ENCODE measurements around the gene RSPO4. TPM values are rescaled to one million over a fixed set of nuclear protein-coding genes. Genes with fewer than 3 reads are reported as not detected.
"Not testable (repeated sequence)": the region's sequence is repeated elsewhere in the genome, so short reads cannot be mapped to it uniquely, and the experiment has no call there.

Gene RSPO4
- total and polyA plus RNA-seq, 2 experiments from 2014 or later, result 2.8 to 4.5 TPM

DNA sequence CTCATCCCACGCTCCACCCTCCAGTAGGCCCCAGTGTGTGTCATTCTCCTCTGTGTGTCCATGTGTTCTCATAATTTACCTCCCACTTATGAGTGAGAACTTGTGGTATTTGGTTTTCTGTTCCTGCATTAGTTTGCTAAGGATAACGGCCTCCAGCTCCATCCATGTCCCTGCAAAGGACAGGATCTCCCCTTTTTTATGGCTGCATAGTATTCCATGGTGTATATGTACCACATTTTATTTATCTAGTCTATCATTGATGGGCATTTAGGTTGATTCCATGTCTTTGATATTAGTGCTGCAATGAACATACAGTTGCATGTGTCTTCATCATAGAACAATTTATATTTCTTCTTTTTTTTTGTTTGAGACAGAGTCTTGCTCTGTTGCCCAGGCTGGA, 24.1 kb upstream of the RSPO4 start:
- not testable (repeated sequence) for DNase-seq (ENCODE audit: low spot score); H3K4me2 ChIP-seq; H3F3A ChIP-seq (replicated peaks; ENCODE audit: low read depth); H3K79me2 ChIP-seq (replicated peaks; ENCODE audit: insufficient read depth); H3K4me1 Mint-ChIP-seq; H3K27me3 ChIP-seq (ENCODE audit: insufficient read depth); H3K4me3 ChIP-seq; H3K36me3 Mint-ChIP-seq (ENCODE audit: low read depth); H3K27ac ChIP-seq (ENCODE audit: low read depth); H3K4me3 Mint-ChIP-seq; H2AFZ ChIP-seq; H4K20me1 ChIP-seq (replicated peaks; ENCODE audit: insufficient read depth); H3K9me3 Mint-ChIP-seq; H3K27ac Mint-ChIP-seq; H3K27me3 Mint-ChIP-seq (ENCODE audit: insufficient read depth, low read depth, poor library complexity); H3K4me1 ChIP-seq (ENCODE audit: insufficient read depth); H3K9me2 ChIP-seq (ENCODE audit: insufficient read depth); ATAC-seq; H3K36me3 ChIP-seq (ENCODE audit: insufficient read depth)

DNA sequence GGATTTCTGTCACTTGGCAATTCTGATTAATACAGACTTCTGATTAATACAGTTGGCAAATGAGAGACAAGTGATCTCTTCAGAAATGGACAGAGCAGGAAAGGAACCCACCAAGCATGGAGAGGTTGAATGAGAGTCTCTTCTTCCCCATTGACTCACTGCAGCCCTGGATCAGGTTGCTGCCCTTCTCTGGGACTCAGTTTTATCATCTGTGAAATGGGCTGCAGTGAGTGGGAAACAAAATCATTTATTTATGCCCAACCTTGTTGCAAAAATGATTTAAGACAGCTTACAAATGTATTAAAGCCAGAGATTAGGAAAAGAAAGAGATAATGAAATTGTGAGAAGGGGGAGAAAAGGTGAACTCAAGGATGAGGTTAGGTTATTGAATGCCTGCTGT, 20.8 kb upstream of the RSPO4 start:
- H3K4me3 Mint-ChIP-seq, result no peak overlapping the region
- DNase-seq (ENCODE audit: low spot score) (no peak), ATAC-seq (no peak)
- no peaks in the 10 kb centered on the region for H3K4me1 Mint-ChIP-seq
- H3K27ac Mint-ChIP-seq, result no peak overlapping the region
- H3K27me3 Mint-ChIP-seq (ENCODE audit: insufficient read depth, low read depth, poor library complexity), result peaks cover 6% of the 10 kb centered on the region
- no peaks in the 10 kb centered on the region for H3K27me3 ChIP-seq (ENCODE audit: insufficient read depth)
- no peak overlapping the region for H3K4me3 ChIP-seq
- no peak overlapping the region for H3K27ac ChIP-seq (ENCODE audit: low read depth)
- TF ChIP-seq JUNB (IDR thresholded peaks at IDR 0.05; ENCODE audit: unreplicated experiment) (no peak), EZH2 (IDR thresholded peaks at IDR 0.05; ENCODE audit: low read depth, unreplicated experiment) (no peak), EZH2phosphoT487 (IDR thresholded peaks at IDR 0.05; ENCODE audit: unreplicated experiment) (no peak), STAT1 (IDR thresholded peaks at IDR 0.05; ENCODE audit: unreplicated experiment) (no peak), CREB1 (CRISPR knock-in tag; IDR thresholded peaks at IDR 0.05; ENCODE audit: low read depth) (no peak)
- TF ChIP-seq, protein P1, sequence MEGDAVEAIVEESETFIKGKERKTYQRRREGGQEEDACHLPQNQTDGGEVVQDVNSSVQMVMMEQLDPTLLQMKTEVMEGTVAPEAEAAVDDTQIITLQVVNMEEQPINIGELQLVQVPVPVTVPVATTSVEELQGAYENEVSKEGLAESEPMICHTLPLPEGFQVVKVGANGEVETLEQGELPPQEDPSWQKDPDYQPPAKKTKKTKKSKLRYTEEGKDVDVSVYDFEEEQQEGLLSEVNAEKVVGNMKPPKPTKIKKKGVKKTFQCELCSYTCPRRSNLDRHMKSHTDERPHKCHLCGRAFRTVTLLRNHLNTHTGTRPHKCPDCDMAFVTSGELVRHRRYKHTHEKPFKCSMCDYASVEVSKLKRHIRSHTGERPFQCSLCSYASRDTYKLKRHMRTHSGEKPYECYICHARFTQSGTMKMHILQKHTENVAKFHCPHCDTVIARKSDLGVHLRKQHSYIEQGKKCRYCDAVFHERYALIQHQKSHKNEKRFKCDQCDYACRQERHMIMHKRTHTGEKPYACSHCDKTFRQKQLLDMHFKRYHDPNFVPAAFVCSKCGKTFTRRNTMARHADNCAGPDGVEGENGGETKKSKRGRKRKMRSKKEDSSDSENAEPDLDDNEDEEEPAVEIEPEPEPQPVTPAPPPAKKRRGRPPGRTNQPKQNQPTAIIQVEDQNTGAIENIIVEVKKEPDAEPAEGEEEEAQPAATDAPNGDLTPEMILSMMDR (conservative IDR thresholded peaks at IDR 0.05; ENCODE audit: low read depth in 2 of 2), result no peak
- TF ChIP-seq, protein P2, sequence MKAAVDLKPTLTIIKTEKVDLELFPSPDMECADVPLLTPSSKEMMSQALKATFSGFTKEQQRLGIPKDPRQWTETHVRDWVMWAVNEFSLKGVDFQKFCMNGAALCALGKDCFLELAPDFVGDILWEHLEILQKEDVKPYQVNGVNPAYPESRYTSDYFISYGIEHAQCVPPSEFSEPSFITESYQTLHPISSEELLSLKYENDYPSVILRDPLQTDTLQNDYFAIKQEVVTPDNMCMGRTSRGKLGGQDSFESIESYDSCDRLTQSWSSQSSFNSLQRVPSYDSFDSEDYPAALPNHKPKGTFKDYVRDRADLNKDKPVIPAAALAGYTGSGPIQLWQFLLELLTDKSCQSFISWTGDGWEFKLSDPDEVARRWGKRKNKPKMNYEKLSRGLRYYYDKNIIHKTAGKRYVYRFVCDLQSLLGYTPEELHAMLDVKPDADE (IDR thresholded peaks at IDR 0.05), result no peak
- TF ChIP-seq, protein P3, sequence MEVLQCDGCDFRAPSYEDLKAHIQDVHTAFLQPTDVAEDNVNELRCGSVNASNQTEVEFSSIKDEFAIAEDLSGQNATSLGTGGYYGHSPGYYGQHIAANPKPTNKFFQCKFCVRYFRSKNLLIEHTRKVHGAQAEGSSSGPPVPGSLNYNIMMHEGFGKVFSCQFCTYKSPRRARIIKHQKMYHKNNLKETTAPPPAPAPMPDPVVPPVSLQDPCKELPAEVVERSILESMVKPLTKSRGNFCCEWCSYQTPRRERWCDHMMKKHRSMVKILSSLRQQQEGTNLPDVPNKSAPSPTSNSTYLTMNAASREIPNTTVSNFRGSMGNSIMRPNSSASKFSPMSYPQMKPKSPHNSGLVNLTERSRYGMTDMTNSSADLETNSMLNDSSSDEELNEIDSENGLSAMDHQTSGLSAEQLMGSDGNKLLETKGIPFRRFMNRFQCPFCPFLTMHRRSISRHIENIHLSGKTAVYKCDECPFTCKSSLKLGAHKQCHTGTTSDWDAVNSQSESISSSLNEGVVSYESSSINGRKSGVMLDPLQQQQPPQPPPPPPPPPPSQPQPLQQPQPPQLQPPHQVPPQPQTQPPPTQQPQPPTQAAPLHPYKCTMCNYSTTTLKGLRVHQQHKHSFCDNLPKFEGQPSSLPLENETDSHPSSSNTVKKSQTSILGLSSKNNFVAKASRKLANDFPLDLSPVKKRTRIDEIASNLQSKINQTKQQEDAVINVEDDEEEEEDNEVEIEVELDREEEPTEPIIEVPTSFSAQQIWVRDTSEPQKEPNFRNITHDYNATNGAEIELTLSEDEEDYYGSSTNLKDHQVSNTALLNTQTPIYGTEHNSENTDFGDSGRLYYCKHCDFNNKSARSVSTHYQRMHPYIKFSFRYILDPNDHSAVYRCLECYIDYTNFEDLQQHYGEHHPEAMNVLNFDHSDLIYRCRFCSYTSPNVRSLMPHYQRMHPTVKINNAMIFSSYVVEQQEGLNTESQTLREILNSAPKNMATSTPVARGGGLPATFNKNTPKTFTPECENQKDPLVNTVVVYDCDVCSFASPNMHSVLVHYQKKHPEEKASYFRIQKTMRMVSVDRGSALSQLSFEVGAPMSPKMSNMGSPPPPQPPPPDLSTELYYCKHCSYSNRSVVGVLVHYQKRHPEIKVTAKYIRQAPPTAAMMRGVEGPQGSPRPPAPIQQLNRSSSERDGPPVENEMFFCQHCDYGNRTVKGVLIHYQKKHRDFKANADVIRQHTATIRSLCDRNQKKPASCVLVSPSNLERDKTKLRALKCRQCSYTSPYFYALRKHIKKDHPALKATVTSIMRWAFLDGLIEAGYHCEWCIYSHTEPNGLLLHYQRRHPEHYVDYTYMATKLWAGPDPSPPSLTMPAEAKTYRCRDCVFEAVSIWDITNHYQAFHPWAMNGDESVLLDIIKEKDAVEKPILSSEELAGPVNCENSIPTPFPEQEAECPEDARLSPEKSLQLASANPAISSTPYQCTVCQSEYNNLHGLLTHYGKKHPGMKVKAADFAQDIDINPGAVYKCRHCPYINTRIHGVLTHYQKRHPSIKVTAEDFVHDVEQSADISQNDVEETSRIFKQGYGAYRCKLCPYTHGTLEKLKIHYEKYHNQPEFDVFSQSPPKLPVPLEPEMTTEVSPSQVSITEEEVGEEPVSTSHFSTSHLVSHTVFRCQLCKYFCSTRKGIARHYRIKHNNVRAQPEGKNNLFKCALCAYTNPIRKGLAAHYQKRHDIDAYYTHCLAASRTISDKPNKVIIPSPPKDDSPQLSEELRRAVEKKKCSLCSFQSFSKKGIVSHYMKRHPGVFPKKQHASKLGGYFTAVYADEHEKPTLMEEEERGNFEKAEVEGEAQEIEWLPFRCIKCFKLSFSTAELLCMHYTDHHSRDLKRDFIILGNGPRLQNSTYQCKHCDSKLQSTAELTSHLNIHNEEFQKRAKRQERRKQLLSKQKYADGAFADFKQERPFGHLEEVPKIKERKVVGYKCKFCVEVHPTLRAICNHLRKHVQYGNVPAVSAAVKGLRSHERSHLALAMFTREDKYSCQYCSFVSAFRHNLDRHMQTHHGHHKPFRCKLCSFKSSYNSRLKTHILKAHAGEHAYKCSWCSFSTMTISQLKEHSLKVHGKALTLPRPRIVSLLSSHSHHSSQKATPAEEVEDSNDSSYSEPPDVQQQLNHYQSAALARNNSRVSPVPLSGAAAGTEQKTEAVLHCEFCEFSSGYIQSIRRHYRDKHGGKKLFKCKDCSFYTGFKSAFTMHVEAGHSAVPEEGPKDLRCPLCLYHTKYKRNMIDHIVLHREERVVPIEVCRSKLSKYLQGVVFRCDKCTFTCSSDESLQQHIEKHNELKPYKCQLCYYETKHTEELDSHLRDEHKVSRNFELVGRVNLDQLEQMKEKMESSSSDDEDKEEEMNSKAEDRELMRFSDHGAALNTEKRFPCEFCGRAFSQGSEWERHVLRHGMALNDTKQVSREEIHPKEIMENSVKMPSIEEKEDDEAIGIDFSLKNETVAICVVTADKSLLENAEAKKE (CRISPR knock-in tag; IDR thresholded peaks at IDR 0.05), result no peak
- no peaks in the 10 kb centered on the region for H4K20me1 ChIP-seq (replicated peaks; ENCODE audit: insufficient read depth)
- no peaks in the 10 kb centered on the region for H3K36me3 Mint-ChIP-seq (ENCODE audit: low read depth)
- H3K36me3 ChIP-seq (ENCODE audit: insufficient read depth), result no peaks in the 10 kb centered on the region
- no peaks in the 10 kb centered on the region for H3K9me3 Mint-ChIP-seq
- H3F3A ChIP-seq (replicated peaks; ENCODE audit: low read depth), result no peaks in the 10 kb centered on the region
- H3K4me1 ChIP-seq (ENCODE audit: insufficient read depth), result no peaks in the 10 kb centered on the region
- H3K9me2 ChIP-seq (ENCODE audit: insufficient read depth), result 0 out of 2 replicates have a peak, but pooled peaks cover 5% of the 10 kb centered on the region
- H3K79me2 ChIP-seq (replicated peaks; ENCODE audit: insufficient read depth), result no peaks in the 10 kb centered on the region
- H2AFZ ChIP-seq, result no peak overlapping the region
- H3K4me2 ChIP-seq, result no peak overlapping the region

Data from GM23338 (cell line).